Stromal cell of bone marrow (primary cell): ENCODE measurements around the gene TLE3.

Experiments
- DNase-seq: peaks from one replicate; pipeline ENCODE4 v3.0.0-alpha.2; 2012; ENCODE audit warnings: low read depth

TLE3 gene

DNA sequence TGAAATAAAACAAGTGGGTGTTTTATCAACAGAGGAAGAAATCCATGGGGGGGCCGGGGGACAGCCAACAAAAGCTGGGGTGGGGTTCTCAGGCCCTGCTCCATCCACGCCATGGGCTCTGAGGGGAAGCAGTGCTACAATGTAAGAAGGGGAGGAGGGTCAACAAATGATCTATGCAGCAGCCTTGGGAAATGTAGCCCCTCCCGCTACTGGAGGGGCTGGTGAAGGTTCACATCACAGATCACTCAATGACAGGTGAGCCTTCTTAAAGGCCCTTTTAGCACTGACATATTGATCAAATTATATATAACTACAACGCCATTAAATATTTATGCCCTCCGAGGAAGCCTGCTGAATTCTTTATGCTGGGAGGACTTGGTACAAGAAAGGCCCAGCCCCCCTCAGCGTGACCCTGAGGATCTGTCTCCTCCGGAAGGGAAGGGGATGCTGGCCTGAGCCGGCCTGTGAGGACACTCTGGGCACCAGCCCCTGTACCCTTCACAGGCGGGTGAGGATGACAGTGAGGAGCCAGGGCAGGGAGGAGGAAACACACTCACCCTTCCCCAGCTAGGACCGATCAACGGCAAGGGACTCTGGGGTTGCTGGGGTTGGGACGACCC, 15.3 kb downstream of the TLE3 start:
- DNase-seq = no peak

DNA sequence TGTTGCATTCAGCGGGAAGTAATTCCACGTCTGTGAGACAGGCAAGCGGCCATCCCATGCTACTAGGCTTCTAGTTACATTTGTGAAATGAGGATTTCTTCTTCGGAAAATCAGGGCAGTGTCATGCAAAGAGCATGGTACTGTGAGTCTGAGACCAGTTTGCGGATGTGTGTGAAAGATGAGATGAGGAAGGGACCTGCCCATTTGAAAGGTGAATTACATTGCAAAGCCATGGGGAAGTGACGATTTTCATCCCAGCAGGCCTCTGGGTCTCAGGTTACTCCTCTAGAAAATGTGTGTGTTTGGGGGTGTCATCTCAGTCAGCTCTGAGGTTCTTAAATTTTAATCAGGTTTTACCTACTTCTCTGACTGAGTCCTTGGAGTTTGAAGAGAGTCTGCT, 16.1 kb downstream of the TLE3 start:
- no peak for DNase-seq

DNA sequence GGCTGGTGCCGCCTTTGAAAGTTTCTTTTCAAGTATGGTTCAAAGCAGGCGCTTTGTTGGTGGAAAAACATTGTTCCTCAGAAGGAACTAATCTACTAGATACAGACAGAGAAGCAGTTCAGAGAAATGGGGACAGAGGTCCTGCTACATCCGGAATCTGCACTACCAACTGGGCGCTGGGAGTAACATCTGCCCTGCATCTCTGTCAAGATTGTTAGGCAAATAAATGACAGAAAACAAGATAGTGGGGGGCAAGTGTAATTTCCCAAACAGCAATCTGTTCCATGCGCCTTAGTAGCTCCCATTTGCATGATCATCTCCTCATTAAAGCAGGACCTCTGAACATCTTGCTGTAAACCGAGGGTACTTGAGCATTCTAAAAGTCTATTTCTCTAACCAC, 17.4 kb downstream of the TLE3 start:
- DNase-seq = no peak

DNA sequence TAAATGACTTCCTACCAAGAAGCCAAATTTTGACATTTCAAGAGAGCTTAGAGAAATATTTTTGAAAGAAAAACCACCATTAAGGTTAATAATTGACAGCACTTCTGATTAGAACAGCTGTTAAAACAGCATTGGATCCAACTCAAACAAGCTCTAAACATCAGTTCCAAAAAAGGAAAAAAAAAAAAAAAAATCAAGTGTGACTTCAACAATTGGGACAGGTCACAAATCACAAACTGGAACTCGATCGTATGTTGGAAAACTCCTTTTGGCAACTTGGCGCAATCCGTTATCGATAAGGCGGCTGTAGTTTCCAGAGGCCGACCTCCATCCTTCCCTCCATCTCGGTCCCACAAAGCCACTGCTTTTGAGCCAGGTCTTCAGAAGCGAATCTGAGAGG, 17.8 kb downstream of the TLE3 start:
- no peak for DNase-seq

DNA sequence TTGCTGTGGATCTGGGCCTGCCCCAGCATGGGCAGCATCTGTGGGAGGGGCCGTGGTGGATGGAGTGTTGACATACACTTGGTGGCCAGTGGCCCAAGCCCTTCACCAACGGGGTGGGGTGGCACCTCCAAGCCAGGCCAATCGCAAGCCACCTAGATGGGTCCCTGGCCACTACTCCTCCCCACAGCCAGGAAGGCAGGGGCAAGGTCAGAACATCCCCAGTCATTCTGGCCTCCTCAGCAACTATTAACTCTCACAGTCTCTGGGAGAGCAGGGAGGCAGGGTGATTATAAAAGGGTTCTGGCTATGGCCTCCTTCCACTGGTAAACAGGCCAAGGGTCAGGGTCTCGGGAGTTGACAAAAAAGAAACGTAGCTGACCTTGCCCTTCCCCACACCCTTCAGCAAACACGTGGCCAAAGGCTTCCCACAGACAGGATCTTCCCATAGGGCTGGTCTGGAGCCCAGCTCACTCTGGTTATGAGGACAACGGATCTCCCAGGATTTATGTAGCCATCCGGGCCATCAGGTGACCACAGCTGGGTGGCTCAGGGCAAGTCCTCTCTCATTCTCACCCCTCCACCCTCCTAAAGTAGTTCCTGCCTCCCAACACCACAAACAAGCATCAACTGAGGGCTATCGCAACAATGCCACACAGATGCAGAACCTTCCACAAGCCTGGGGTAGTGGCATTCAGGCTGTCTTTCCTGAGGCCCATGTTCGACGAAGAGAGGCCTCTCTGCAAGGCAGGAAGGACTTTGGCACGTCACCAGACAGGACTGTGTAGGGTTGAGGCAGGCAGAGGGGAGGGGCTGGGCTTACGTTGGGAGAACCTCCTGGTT, 18.9 kb downstream of the TLE3 start:
- DNase-seq = no peak

DNA sequence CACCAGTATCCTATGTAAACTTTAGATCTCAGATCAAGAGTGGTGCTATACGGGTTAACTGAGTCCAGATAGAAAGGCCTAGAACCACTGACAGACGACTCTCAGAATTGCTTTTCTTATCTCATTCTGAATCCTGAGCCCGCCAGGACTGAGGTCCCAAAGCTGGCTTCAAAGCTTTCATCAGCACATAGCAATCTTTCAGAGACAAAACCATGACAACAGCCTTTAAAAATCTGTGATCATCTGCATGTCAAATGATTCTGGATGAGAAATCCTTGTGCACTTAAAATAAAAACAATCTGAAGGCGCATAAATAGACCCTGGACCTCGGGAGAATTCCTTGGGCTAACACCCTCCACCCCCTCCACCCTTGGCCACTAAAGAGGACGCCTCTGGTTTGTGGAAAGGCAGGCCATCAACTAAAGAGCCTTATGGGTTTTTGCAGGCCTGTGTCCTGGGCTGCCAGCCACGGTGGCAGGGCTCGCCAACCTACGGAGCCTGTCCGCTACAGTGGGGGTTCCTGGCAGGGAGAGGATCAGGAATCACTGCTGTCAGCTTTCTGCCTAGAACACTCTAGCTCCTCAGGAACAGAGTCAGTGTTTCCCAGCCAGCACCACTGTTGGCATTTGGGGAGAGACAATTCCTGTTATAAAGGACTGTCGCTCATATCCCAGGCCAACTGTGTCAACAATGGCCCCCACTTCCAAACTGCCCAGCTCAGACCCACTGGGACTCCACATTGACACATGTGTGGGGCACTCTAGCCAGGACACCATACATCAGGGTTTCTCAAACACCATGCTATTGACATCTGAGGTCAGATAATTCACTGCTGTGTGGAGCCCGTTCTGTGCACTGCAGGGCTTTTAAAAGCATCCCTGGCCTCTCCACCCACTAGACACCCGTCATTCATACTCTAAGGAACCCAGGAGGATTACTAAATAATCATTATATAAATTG, 20.2 kb downstream of the TLE3 start:
- DNase-seq = no peak

DNA sequence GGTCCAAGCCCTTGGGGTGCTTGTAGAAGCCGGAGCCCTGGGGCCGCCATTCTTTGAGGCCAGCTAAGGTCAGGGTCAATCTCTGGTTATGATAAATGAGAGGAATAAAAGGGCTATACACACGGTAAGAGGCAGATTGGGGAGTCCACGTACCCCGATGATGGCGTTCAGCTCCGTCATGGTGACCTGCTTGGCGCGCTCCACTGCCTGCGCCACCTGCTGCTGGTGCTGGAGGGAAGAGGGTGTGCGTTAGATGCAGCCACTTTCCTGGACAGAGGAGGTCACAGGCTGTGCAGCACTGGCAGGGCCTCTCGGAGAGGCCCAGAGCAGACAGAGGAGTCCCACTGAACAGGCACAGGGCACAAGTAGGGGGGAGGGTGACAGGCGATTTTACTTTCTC, 23.3 kb downstream of the TLE3 start:
- DNase-seq = no peak

DNA sequence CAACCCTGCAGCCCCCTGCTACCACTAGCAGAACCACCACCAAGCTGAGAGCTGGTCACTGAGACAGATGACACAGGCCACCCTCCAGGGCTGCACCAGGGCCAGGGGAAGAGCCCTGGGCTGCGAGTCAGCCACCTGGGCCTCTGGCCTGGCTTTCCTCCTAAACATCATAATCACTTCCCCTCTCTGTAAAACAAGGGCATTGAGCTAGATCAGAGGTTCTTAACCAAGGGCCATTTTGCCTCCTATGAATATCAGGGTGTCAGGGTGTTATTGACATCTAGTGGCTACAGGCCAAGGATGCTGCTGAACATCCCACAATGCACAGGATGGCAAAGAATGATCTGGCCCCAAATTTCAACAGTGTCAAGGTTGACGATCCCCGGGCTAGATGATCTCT, 25.2 kb downstream of the TLE3 start:
- no peak for DNase-seq

DNA sequence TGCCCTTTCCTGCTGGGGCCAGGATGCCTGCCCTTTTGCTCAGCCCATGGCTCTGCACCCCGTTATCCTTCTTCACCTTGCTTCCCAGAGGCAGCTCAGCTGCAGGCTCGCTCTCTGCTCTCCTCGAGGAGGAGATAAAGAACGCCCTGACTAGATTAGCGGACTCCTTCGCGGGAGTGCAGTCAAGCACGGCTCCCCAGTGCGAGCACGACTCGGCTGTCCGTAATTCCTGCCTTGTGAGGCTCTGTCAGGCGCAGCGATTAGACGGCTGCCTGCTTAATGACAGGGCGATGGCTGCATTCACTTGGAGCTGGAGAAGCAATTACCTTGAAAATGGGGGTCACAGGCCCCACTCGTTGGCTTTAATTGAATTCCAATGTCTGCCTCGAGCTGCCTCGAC, 25.9 kb downstream of the TLE3 start:
- no peak for DNase-seq

DNA sequence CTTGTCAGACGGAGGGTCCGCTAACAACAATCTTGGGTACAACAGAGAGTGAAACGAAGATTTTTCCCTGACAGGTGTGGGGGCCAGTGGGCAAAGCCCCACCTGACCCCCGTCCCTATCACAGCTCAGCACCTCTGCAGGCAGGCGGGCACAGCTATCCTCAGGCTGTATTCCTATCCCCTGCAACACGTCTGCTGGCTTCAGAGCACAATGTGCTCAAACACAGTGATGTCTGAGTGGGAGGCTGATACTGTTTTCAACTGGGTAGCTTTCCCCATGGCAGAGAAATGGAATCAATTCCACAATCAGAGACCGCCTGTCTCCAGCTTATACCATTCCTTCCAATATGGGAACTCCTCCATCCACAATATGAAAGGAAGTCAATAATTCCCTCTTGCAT, 28.0 kb downstream of the TLE3 start:
- DNase-seq = no peak

DNA sequence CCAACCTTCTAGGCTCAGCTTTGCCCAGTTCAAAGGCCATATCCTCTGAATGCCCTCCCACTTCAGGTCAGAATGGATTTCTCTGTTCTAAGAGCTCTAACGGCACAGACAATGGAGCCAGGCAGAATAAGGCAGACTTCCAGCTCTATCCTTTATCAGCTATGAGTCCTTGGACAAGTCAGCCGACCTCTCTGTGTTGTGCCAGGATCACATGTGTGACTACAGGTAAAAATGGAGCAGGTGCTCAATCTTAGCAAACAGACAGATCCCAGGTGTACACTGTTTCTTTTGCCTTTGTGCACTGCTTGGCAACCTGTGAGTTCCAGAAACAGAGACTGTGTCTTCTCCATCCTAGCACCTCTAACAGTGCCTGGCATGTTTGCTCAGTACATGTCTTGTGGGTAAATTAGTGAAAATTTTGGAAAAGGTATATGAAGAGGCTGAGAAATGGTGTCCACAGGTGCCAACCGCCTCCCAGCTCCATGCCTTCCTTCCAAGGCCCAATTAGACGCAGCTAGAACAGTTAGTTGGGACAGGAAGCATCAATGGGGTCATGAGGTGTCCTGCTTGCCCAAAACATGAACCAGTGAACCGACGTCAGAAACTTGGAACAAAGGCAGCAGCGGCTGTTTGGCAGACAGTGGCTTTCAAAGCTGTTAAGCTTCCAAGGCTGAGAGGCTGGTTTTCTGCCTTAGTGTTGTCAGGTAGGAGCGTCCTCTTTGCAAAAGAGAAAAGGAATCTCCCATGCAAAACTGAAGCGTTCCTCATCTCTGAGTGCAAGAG, 28.7 kb downstream of the TLE3 start:
- no peak for DNase-seq

DNA sequence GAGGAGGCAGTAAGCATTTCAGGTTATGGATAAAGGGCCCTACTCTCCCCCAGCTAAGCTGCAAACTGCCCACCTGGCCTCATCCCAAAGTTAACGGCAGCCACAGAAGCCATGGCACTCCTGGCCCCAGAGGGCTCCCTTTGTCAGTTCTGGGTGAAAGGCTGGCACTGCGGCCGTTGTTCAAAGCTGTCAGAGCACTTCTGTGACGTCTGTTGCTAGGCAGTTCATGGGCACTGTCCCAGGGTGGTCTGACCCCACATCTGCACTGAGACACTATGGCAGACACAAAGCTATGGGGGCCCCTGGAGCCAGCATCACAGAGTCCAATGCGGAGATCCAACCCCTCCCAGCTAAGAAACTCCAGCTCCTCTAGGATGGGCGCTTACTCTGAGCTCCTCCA, 30.0 kb downstream of the TLE3 start:
- DNase-seq = no peak

DNA sequence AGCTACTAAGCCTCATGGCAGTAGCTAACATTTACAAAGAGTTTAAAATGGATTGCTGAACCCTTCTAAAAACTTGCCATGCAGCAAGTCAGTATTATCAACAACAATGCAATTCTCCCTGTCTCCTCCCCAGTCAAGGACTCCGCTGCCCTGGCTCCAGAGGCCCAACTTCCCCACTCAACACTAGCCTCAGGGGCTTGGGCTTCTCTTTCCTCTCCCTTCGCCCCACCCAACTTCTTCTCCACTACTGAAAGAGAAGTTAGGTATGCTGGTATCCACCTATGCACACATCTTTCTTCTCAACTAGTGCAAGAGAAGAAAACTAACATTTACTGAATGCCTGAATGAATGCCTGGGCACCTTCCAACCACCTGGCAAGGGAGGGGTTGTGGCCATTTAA, 30.7 kb downstream of the TLE3 start:
- DNase-seq = no peak

DNA sequence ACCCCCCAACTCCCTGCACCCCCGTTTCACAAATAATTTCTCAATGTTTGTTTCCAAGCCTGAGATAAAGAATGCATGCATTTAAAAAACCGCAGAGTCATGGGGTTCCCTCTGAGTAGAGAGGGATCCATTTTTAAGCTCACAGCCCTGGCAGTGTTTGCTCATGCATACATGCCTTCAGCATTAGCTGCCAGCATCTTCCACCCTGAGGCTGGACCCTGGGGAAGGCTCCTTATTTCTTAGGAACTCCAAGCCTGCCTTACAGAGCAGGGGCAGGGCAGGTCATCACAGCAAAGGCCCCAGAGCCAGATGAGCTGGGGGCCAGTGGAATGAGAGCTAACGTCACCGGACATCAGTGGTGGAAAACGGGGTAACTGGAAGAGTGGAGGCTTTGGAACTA, 31.3 kb downstream of the TLE3 start:
- DNase-seq = peak; percentile 5

DNA sequence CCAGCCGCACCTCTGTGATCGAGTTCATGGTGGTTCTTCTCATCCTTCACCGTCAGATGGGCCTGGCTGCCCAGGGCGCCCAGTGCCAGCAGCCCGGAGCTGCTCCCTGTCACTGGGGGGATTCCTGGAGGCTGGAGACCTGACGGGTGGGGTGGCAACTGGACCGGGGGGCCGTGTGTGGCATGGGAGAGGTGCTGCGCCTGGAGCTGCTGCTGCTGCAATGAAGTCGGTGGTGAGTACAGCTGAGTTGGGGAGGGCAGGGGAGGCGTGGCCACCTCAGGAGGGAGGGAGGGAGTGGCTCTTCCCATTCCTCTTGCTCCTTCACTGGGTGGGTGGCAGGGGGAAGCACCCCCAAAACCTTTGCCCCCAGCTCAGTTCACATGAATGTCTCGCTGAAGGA, 31.7 kb downstream of the TLE3 start:
- no peak for DNase-seq

DNA sequence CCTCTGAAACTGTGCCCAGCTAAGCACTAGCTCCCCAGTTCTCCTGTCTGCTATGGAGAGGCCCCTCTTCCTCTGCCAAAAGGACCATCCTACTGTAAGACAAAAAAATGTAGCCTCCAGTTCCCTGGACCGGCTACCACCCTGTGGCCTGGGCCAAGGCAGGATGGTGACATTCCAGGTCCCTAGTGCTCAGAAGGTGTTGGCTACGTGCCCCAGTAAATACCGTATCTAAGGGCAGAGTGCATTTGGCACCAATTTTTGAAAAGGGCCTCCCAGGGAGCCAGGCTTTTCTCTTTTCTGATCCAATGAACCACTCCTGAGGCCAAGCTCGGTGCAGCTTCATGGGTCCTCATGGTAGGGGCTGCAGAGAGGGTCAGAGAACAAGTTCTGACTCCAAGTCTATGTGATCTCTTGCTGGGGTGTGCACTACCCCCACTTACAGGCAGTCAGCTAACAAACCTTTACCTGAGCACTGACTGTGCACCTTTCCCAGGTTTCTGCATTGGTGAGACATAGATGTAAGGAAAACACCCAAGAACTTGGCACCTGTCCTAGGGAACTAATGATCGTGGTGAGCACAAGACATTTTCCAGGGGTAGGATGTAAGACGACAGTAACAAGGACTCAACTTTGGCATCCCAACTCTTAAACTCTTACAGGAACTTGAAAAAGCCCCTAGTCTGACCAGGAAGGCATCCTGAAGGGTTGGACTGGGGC, 32.6 kb downstream of the TLE3 start:
- DNase-seq = no peak

DNA sequence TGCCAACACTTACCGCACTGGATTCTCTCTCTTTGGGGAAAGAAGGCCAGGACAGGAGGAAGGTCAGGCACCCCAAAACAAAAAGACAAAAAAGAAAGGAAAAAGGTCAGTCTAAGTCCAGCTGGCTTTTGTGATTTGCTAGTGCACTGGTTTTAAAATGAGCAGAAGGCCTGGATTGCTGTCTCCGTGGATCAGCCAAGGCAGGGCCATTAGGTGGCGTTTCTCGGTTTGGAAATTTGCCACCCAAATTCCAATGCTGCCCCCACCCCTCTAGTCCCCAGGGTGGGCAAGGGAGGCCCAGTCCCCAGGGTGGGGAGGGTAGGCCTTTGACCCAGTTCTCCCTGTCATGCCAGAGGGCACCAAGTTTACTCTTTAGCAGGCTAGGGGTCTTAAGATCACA, 33.3 kb downstream of the TLE3 start:
- DNase-seq = no peak

DNA sequence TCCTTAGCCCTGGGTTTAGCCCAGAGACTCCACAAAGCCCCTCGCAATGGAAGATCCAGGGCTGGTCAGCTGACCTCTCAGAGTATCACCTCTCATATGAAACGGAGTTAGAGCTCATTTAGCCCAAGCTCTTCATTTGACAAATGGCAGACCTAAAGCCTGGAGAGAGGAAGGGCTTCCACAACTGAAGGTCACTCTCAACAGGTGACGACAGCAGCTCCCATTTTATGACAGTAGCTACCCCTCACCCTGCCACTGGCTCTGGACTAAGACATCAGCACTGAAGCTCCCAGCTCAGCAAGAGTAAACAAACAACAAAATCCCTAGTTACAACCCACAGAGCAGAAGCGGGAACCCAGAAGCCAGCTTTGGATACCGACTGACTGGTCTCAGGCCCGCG, 33.7 kb downstream of the TLE3 start:
- no peak for DNase-seq

DNA sequence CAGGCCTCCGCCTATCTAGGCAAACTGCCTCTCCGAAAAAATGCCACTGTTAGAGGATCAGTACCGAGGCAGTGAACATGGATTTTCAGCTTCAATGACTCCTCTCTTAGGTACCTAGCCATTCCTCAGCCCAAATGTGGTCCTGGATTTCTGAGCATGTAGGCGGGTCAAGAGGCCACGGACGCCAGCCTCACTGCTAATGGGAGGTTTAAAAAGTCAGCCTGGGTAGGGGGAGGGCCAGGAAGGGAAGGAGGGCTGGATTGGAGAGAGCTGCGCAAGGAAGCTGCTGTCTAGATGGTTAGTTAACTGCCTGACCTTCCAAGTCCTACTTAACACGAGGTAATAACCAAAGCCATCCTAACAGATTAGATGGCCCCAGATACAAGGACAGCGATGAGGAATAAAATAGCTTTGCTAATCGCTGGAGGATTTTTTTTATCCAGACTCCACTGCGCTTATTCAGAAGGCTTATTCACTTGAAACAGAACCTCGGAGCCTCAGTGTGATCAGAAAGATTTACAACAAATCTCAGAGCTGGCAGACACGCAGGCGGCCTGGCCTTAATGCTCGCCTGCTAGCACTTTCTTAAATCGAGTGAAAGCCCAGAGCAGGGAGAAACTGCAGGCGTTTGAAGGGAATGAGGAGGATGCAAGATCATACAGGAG, 34.3 kb downstream of the TLE3 start:
- no peak for DNase-seq

DNA sequence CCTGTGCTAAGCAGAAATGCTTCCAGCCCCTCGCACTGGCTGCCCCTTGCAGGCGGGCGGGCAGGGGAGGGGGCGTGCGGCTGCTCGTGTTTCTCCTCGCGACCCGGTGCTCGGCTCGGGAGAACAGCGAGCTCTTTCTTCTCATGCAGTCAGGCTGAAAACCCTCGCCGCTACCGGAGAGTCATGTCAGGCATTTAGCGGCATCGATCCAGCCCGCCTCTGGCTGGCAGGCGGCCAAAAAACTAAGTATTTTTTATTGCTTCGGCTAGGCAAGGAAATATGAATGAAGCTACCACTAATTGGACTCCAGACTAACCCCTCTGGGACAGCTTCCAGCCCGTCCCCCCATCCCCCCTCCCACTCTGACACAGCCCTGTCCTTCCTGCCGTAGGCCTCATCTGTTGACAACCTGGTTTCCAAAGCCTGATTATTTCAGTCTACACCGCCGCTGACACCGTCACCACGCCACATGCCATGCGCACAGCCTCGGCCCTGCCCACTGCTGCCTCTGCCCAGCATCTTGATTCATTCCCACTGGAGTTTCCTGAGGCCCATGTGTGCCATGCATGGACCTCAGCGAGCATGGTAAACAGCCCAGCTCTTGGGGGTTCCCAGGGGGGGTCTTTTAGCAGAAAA, 35.3 kb downstream of the TLE3 start:
- DNase-seq = peak; percentile 70
